ENCODE results near the gene HS3ST5. TPM values are rescaled to one million over a fixed set of nuclear protein-coding genes. Genes with fewer than 3 reads are reported as not detected.

HS3ST5 gene
- total and polyA plus RNA-seq, 7 donors: 0.28 to 1.1 (median 0.36) TPM; not detected in 2

DNA sequence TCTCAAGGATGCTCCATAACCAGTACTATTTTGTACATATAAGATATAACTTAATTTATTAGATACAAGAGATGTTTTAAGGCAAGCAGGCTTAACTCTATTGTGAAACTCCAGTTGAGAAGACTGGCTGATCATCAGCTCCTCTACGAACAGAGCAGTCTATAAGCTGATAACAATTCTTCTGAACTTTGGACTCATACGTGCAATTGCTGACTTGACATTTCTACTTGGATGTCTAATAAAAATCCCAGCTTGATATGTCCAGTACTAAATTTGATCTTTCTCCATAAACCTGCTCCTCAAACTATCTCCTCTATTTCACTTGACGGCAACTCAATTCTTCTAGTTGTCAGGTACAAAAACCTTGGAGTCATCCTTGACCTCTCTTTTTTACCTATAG lies 141.9 kb downstream of the HS3ST5 start:
- WGBS, 2 donors: 34 to 58% methylated on average over 3 of the region's 3 CpGs
- no peak overlapping the region for H3K27ac ChIP-seq
- intact Hi-C loops (cut with DNase I): no loop called here
- DNase-seq: no peak
- no peaks in the 10 kb centered on the region for H3K4me1 ChIP-seq
- no peak overlapping the region for H3K4me3 ChIP-seq
- H3K27me3 ChIP-seq: no peaks in the 10 kb centered on the region
- TF ChIP-seq POLR2AphosphoS5 (IDR thresholded peaks at IDR 0.05): no peak
- no peak for TF ChIP-seq EP300 (IDR thresholded peaks at IDR 0.05)
- no peak for TF ChIP-seq POLR2A (IDR thresholded peaks at IDR 0.05)
- TF ChIP-seq CTCF (IDR thresholded peaks at IDR 0.05): no peak
- H3K9me3 ChIP-seq: no peaks in the 10 kb centered on the region
- H3K36me3 ChIP-seq: no peaks in the 10 kb centered on the region

DNA sequence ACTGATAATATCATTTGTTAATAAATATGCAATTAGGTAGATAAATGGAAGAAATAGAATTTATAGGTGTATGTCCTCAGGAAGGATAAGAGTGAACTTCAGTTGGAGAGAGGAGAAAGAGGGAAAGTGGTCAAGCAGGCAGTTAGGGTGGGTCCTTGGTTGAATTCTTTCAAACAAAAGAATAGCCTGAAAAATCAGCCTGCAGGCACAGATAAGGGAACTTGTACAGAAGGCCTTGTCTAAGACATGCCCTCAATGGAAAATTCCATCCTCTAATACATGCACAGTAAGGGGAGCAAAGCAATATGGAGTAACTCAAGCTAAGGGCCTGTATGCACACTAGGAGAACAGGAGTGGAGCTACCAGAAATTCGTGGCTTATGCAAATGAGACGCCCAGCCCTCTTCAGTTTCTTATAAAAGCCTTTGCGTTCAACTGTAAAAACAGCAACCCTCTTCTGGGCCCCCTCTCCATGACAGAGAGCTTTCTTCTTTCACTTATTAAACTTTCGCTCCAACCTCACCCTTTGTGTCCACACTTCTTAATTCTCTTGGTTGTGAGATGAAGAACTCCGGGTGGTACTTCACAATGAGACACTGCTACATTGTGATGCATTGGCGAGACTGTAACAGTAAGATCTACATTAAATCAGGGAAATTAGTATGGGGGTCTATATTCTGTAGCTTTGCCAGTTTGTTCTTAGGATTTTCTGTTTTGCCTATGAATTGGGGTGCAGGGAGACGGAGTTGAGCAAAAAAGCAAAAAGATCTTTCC lies 147.0 kb downstream of the HS3ST5 start:
- H3K9me3 ChIP-seq: no peaks in the 10 kb centered on the region
- TF ChIP-seq POLR2AphosphoS5 (IDR thresholded peaks at IDR 0.05) (no peak), EP300 (IDR thresholded peaks at IDR 0.05) (no peak), POLR2A (IDR thresholded peaks at IDR 0.05) (no peak), CTCF (IDR thresholded peaks at IDR 0.05) (no peak)
- WGBS, 2 donors: 80% methylated on average over 7 of the region's 7 CpGs
- no peak for DNase-seq
- intact Hi-C loops (cut with DNase I): no loop called here
- H3K4me1 ChIP-seq: no peaks in the 10 kb centered on the region
- no peaks in the 10 kb centered on the region for H3K36me3 ChIP-seq
- no peaks in the 10 kb centered on the region for H3K27me3 ChIP-seq
- H3K27ac ChIP-seq: no peak overlapping the region
- H3K4me3 ChIP-seq: no peak overlapping the region

DNA sequence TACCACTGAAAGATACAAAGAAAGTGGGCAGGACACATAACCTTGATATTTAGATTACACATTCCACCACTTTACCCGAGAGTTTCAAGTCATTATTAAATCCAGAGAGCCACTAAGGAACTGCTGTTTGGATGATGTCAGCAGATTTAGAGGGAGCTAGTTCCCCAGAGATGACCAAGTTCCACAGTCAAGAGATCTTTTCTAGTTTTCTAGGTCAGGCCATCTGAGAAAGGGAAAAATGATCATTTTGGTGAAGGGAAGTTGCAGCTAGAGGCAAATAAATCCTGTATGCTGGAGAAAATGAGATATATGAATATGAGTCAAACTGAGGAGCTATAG lies 147.8 kb downstream of the HS3ST5 start:
- Histone ChIP-seq H3K4me1 (no peaks in the 10 kb centered on the region), H3K4me3 (no peak overlapping the region), H3K36me3 (no peaks in the 10 kb centered on the region), H3K9me3 (no peaks in the 10 kb centered on the region), H3K27ac (no peak overlapping the region), H3K27me3 (no peaks in the 10 kb centered on the region)
- DNase-seq: no peak
- intact Hi-C loops (cut with DNase I): no loop called here
- TF ChIP-seq CTCF (IDR thresholded peaks at IDR 0.05) (no peak), POLR2A (IDR thresholded peaks at IDR 0.05) (no peak), EP300 (IDR thresholded peaks at IDR 0.05) (no peak), POLR2AphosphoS5 (IDR thresholded peaks at IDR 0.05) (no peak)
- 53 to 62% methylated on average over 1 of the region's 1 CpG for WGBS, 2 donors

GRCh38 chr6:114194362-114195026 lies 148.3 kb downstream of the HS3ST5 start:
- H3K4me3 ChIP-seq: no peak overlapping the region
- no peak overlapping the region for H3K27ac ChIP-seq
- no peaks in the 10 kb centered on the region for H3K9me3 ChIP-seq
- no peaks in the 10 kb centered on the region for H3K36me3 ChIP-seq
- 49 to 63% methylated on average over 4 of the region's 4 CpGs for WGBS, 2 donors
- TF ChIP-seq EP300 (IDR thresholded peaks at IDR 0.05) (no peak), POLR2AphosphoS5 (IDR thresholded peaks at IDR 0.05) (no peak), POLR2A (IDR thresholded peaks at IDR 0.05) (no peak), CTCF (IDR thresholded peaks at IDR 0.05) (no peak)
- no peaks in the 10 kb centered on the region for H3K27me3 ChIP-seq
- intact Hi-C loops (cut with DNase I): no loop called here
- no peaks in the 10 kb centered on the region for H3K4me1 ChIP-seq
- DNase-seq: no peak

All from sigmoid colon (tissue), 7 donors.